NCI-H2196 treated with DMSO at 0.1 percent for 48 hours (cell line): ENCODE measurements around the gene CARD19.

Experiments
- DNase-seq: peaks from one replicate; lab custom pipeline; 2025; ENCODE audit not compliant: unreplicated experiment; lab: John Stamatoyannopoulos, UW

Gene CARD19

DNA sequence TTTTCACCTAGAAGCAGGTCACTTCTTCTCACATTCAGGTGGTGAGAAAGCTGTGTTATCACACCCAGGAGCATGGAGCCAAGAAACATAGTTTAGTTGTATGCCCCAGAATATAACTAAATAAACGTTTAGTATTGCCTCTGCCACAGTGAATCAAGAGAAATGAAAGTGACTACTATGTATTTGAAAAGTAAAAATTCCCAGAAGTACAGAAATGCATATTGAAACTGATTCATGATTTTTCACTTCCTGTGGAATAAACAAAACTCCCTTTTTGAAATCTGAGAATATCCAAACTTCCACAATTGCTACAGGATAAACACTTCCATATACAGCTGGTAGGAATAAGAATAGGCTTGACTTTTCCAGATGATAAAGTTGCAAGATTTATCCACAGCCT, 53.3 kb downstream of the CARD19 start:
- no peak for DNase-seq

GRCh38 chr9:93151097-93151784, 55.2 kb downstream of the CARD19 start:
- no peak for DNase-seq

- DNase-seq, result no peak
These were observed 58.4 kb downstream of the CARD19 start for GRCh38 chr9:93154293-93154903.

DNA sequence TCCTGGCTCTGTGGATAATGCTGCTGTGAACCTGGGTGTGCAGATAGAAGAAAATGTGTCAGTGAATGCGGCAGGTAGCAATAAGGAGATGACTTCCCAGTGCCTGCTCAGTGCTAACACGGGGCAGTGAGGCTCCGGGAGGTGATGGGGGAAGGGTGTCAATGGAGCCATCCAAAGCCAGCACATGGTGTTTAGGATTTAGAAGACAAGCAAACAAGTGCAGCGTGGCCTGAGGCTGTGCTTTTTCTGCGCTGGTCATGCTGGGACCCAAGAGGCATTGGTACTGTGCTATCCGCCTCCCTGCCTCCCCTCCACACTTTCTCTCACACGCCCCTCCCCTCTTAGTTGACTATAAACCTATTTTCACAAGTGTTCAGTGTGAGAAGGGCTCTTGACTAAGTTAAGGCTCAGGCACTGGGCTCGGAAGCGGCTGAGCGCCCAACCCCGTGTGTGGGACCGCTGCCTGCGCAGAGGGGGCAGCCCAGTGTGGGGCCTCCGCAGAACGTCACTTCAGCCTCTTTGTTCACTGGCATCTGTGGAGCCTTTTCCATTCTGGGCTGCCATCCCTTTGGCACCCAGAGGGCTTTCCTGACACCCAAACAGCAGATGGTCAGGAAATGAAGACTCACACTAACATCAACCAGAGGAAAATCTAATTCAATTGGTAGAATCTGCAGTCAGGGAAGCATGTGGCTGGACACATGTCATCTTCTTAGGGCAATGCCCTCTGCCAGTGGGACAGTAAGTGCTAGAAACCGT, 59.9 kb downstream of the CARD19 start:
- no peak for DNase-seq

- DNase-seq, result no peak
These were observed 60.5 kb downstream of the CARD19 start for GRCh38 chr9:93156475-93157008.

DNA sequence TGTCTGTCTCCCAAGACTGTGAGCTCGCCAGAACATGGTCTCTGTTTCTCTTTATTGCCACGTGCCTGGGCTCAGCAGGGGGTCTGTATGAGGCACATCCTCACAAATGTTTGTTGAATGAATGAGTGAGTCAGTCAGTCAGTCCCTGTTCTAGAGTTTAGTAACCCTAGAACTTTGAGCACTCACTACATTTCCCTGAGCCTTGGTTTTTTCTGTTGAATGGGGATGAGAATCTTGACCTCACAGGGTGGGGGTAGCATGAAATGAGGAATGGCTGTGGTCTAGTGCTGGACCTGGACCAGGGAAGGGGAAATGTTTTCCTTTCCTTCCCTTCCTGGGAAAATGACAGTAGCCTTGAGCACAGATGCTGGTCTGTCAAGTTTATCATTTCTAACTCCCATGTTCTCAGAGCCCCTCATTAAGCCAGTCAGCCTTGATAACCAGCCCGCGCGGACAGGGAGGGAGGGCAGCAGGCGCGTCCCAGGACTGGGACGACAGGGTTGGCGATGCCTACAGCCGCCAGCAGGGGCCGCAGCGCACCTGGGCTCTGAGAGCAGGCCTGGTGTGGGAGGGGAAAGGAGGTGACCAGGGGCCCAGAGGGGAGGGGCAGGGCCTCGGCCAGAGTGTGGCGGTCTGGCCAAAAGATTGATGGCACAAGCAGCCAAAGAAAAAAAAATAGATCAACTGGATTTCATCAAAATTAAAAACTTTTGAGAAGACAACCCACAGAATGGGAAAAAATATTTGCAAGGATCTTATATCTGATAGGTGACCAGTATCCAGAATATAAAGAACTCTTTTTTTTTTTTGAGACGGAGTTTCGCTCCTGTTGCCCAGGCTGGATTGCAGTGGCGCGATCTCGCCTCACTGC, 63.8 kb downstream of the CARD19 start:
- peak; percentile 76 for DNase-seq

GRCh38 chr9:93161786-93162562, 66.0 kb downstream of the CARD19 start:
- no peak for DNase-seq
